K562 (cell line): ENCODE measurements around the gene DUS4L. TPM values are rescaled to one million over a fixed set of nuclear protein-coding genes. Genes with fewer than 3 reads are reported as not detected.

Source experiments
- ATAC-seq: fragments of 200-7000 bp; cut with Tn5 transposase; 3 replicates; pipeline ENCODE4 v1.9.1; 2020; ENCODE audit warnings: moderate library complexity
- BruUV-seq: library from RNA; stranded (reverse); fragments of 400-500 nt; replicated peaks from 2 replicates; lab custom pipeline; 2021; lab: Mats Ljungman, UMichigan
- CTCF ChIA-PET: fragments of 300-600 bp; formaldehyde crosslinking; extraction: SDS; loops from one replicate; lab custom pipeline; 2021; ENCODE audit warnings: low intra/inter-chr PET ratio; lab: Yijun Ruan, JAX
- POLR2A ChIA-PET: fragments of 300-600, 350-650 bp; sonication (Branson Sonifier 250); formaldehyde crosslinking; extraction: SDS; loops from one replicate; lab custom pipeline; 2021; ENCODE audit warnings: antibody characterized with exemption, inconsistent platforms; lab: Yijun Ruan, JAX
- DNase-seq, 4 experiments: peaks; one replicate each; pipeline versions ENCODE4 v3.0.0 to v3.0.0-alpha.2; 2011 to 2018; ENCODE audit warnings: low spot score in 3 of 4, mixed read lengths in 3 of 4; ENCODE audit errors: extremely low read depth in 1 of 4
- FAIRE-seq: peaks from 2 replicates; lab custom pipeline; 2011; peaks lifted over from hg19 to GRCh38; lab: Jason Lieb, UNC
- H2AFZ ChIP-seq: 2 replicates; pipeline ENCODE4 v1.6.0; 2011; ENCODE audit warnings: low read depth, low read length, control low read depth, inconsistent platforms
- H3K27ac ChIP-seq: fragments of 200-600 bp; 3 replicates; pipeline ENCODE4 v1.8.0; 2011; ENCODE audit warnings: low read depth, mild to moderate bottlenecking, control low read depth, inconsistent platforms, low read length, moderate library complexity, mixed read lengths; ENCODE audit errors: extremely low read depth
- H3K27me3 ChIP-seq, 2 experiments: fragments of 300-600 bp in 1 of 2; 2 replicates in 1 of 2; 3 replicates in 1 of 2; pipeline versions ENCODE4 v1.6.0 to v1.8.0; 2011; ENCODE audit warnings: inconsistent platforms in 2 of 2, low read length in 2 of 2, mild to moderate bottlenecking in 1 of 2, mixed read lengths in 1 of 2, moderate library complexity in 1 of 2; ENCODE audit not compliant: control insufficient read depth in 2 of 2, insufficient read depth in 2 of 2
- H3K36me3 ChIP-seq: fragments of 300-600 bp; 3 replicates; pipeline ENCODE4 v1.8.0; 2011; ENCODE audit warnings: mild to moderate bottlenecking, low read length, inconsistent platforms; ENCODE audit not compliant: control insufficient read depth, insufficient read depth
- H3K4me1 ChIP-seq, 2 experiments: fragments of 200-600 bp in 1 of 2; replicated peaks in 1 of 2; 2 replicates in 1 of 2; 3 replicates in 1 of 2; pipeline versions ENCODE4 v1.5.1 to v1.8.0; 2011; ENCODE audit warnings: inconsistent platforms in 2 of 2, low read length in 2 of 2, mild to moderate bottlenecking in 1 of 2, mixed read lengths in 1 of 2, moderate library complexity in 1 of 2; ENCODE audit not compliant: control insufficient read depth in 2 of 2, insufficient read depth in 2 of 2
- H3K4me2 ChIP-seq: 2 replicates; pipeline ENCODE4 v1.6.1; 2011; ENCODE audit warnings: low read length, control low read depth, inconsistent platforms, mixed read lengths; ENCODE audit not compliant: insufficient read depth
- H3K4me3 ChIP-seq: fragments of 200-600 bp; sonication (generic), shearing (Covaris generic); 2 replicates; pipeline ENCODE4 v1.5.1; 2016; ENCODE audit warnings: control low read depth, inconsistent platforms
- H3K79me2 ChIP-seq: fragments of 200-600 bp; 3 replicates; pipeline ENCODE4 v1.8.0; 2011; ENCODE audit warnings: low read length, inconsistent platforms; ENCODE audit not compliant: control insufficient read depth, insufficient read depth
- H3K9ac ChIP-seq, 2 experiments: 2 replicates each; pipeline versions ENCODE4 v1.6.0 to v1.6.1; 2011; ENCODE audit warnings: low read depth in 2 of 2, low read length in 2 of 2, control low read depth in 1 of 2, inconsistent platforms in 1 of 2, mild to moderate bottlenecking in 1 of 2, mixed read lengths in 1 of 2; ENCODE audit not compliant: insufficient read depth in 1 of 2
- H3K9me1 ChIP-seq: one replicate; pipeline ENCODE4 v1.6.0; 2011; ENCODE audit warnings: inconsistent platforms, mild to moderate bottlenecking, low read length, moderate library complexity; ENCODE audit not compliant: control insufficient read depth, insufficient read depth
- H3K9me3 ChIP-seq: replicated peaks from 2 replicates; pipeline ENCODE4 v1.5.1; 2011; ENCODE audit warnings: low read depth, low read length, inconsistent platforms; ENCODE audit not compliant: control insufficient read depth, insufficient read depth
- H4K20me1 ChIP-seq: replicated peaks from 2 replicates; pipeline ENCODE4 v1.6.1; 2011; ENCODE audit warnings: low read length, inconsistent platforms, mixed read lengths; ENCODE audit not compliant: control insufficient read depth, insufficient read depth
- C11orf30 ChIP-seq: fragments of 450-650 bp; IDR thresholded peaks from 2 replicates; pipeline ENCODE4 v1.6.1; 2016; ENCODE audit warnings: low read depth, mild to moderate bottlenecking
- CCNT2 ChIP-seq: IDR thresholded peaks from 2 replicates; pipeline ENCODE4 v1.6.1; 2011; ENCODE audit warnings: borderline replicate concordance, low read depth, mild to moderate bottlenecking, moderate library complexity, mixed read lengths, low read length; ENCODE audit not compliant: insufficient read length; ENCODE audit errors: extremely low read depth
- EP300 ChIP-seq: IDR thresholded peaks from 2 replicates; pipeline ENCODE4 v1.6.1; 2012; ENCODE audit warnings: low read length, improper control_type of control experiment
- ESRRA ChIP-seq: fragments of 450-650 bp; IDR thresholded peaks from 2 replicates; pipeline ENCODE4 v1.6.1; 2014; ENCODE audit warnings: low read depth, mild to moderate bottlenecking, moderate library complexity, borderline replicate concordance
- MAFF ChIP-seq: IDR thresholded peaks from 2 replicates; pipeline ENCODE4 v1.6.1; 2012; ENCODE audit warnings: low read length, improper control_type of control experiment
- MAFG ChIP-seq: fragments of 450-650 bp; conservative IDR thresholded peaks from 2 replicates; pipeline ENCODE4 v1.6.1; 2016; ENCODE audit warnings: missing genetic modification characterization, missing compliant biosample characterization
- MAFK ChIP-seq: IDR thresholded peaks from 2 replicates; pipeline ENCODE4 v1.6.1; 2011; ENCODE audit warnings: low read length, improper control_type of control experiment
- ZNF316 ChIP-seq: fragments of 450-650 bp; IDR thresholded peaks from 2 replicates; pipeline ENCODE4 v1.6.1; 2016
- ZNF609 ChIP-seq: sonication (generic); formaldehyde crosslinking; IDR thresholded peaks from 2 replicates; pipeline ENCODE4 v1.8.1; 2023; ENCODE audit warnings: missing genetic modification reagents, mild to moderate bottlenecking, borderline replicate concordance
- WGBS: fragments of 100-300 bp; shearing (Covaris generic); methylation state at CpG from one replicate; pipeline ENCODE4 v1.1.6; 2016; ENCODE audit warnings: low coverage, mixed read lengths; ENCODE audit not compliant: insufficient coverage; ENCODE audit errors: missing lambda C conversion rate; 5-methylcytosine and 5-hydroxymethylcytosine counted together
- in situ Hi-C: fragments of 300-500 bp; cut with MboI; formaldehyde crosslinking; loops from 4 replicates; pipeline ENCODE4 v1.15.0; 2018; ENCODE audit warnings: inconsistent platforms, mixed read lengths
- intact Hi-C: fragments of 100-400 bp; cut with micrococcal nuclease; formaldehyde crosslinking; loops from 2 replicates; pipeline ENCODE4 v1.14.2; 2022
- polyA plus RNA-seq, 8 experiments: library from polyadenylated mRNA; depleted of rRNA in 4 of 8; stranded (reverse) in 5 of 8; unstranded in 3 of 8; fragments of >200 nt; fragmentation: Nextera tagmentation in 2 of 8; fragmentation: Illumina TruSeq in 1 of 8; extraction: Ambion mirVana in 2 of 8; extraction: Trizol in 1 of 8; gene quantifications; 2 replicates each; pipeline versions ENCODE4 v1.2.1 to v1.2.3, GENCODE V29; 2011 to 2014; ENCODE audit warnings: inconsistent platforms in 1 of 8, missing spikeins in 1 of 8
- total RNA-seq, 7 experiments: library from RNA; depleted of rRNA in 6 of 7; stranded (reverse); fragments of >200 nt in 6 of 7; fragmentation: Illumina TruSeq in 2 of 7; extraction: Trizol in 2 of 7; gene quantifications; 2 replicates each; pipeline versions ENCODE4 v1.2.1 to v1.2.3, GENCODE V29; 2011 to 2021; ENCODE audit warnings: low replicate concordance in 1 of 7

The DUS4L gene
- total and polyA plus RNA-seq, 9 of the 15 experiments (the other 6 are each of a cell fraction or from before 2014, with no cell fraction given): 12.2 to 33.6 (median 28.6) TPM

GRCh38 chr7:107613439-107613838, 49.7 kb downstream of the DUS4L start:
- ChIA-PET POLR2A (no interaction called here), CTCF (no interaction called here)
- Histone ChIP-seq H3K4me1 (no peaks in the 10 kb centered on the region), H4K20me1 (no peaks in the 10 kb centered on the region), H3K9ac (no peak overlapping the region), H3K4me2 (no peak overlapping the region), H3K27me3 (no peaks in the 10 kb centered on the region), H3K4me3 (no peak overlapping the region), H3K79me2 (no peaks in the 10 kb centered on the region), H3K9me1 (no peaks in the 10 kb centered on the region), H3K27ac (no peak overlapping the region)
- DNase-seq (no peak), ATAC-seq (no peak)
- intact Hi-C loops (no loop called here), in situ Hi-C loops (no loop called here)
- no TSS peak for BruUV-seq
- 52% methylated on average over 1 of the region's 1 CpG for WGBS
- peak; percentile 22; the same call in 1 of the 2 replicates for TF ChIP-seq MAFK
- no peak for TF ChIP-seq ESRRA
- TF ChIP-seq CCNT2: no peak
- TF ChIP-seq C11orf30: peak; percentile 83
- TF ChIP-seq MAFF: peak; percentile 51
- TF ChIP-seq EP300: no peak
- peak; percentile 62 for TF ChIP-seq MAFG
- TF ChIP-seq ZNF316: peak; percentile 83
- TF ChIP-seq, all 486 proteins: peak for 5
- Histone ChIP-seq H2AFZ (no peak overlapping the region), H3K36me3 (peaks cover 71% of the 10 kb centered on the region), H3K9me3 (no peaks in the 10 kb centered on the region)
- FAIRE-seq: no peak

- TF ChIP-seq ZNF609 (CRISPR knock-in tag): no peak
- ATAC-seq (no peak), DNase-seq (no peak), FAIRE-seq (no peak)
- H3K9me1 ChIP-seq: no peaks in the 10 kb centered on the region
- BruUV-seq: no TSS peak
- CTCF ChIA-PET: no interaction called here
- H3K36me3 ChIP-seq: peaks cover 71% of the 10 kb centered on the region
- no peak overlapping the region for H2AFZ ChIP-seq
- H3K9me3 ChIP-seq: no peaks in the 10 kb centered on the region
- in situ Hi-C loops (no loop called here), intact Hi-C loops (no loop called here)
- no peak overlapping the region for H3K9ac ChIP-seq
- no peaks in the 10 kb centered on the region for H3K4me1 ChIP-seq
- POLR2A ChIA-PET: interaction anchor here (0.8 kb wide), 1 partner anchor 14 kb away, joined by 3 read pairs; no protein-coding TSS in a partner anchor
- H4K20me1 ChIP-seq: no peaks in the 10 kb centered on the region
- no peak overlapping the region for H3K27ac ChIP-seq
- no peaks in the 10 kb centered on the region for H3K79me2 ChIP-seq
- no peak overlapping the region for H3K4me2 ChIP-seq
- no peak overlapping the region for H3K4me3 ChIP-seq
- no peaks in the 10 kb centered on the region for H3K27me3 ChIP-seq
These were observed 50.2 kb downstream of the DUS4L start for GRCh38 chr7:107613948-107614347.
